Esophagus muscularis mucosa (tissue), 4 donors: ENCODE results near the gene CAMTA1. TPM values are rescaled to one million over a fixed set of nuclear protein-coding genes. Genes with fewer than 3 reads are reported as not detected.

Experiments
- DNase-seq: peaks from one replicate; pipeline ENCODE4 v3.0.0-alpha.2; 2017; ENCODE audit errors: extremely low spot score
- H3K27ac ChIP-seq, 4 donors: fragments of 200-600 bp; sonication (generic); replicated peaks in 1 of 4; 1 replicate in 3 of 4; 2 replicates in 1 of 4; pipeline ENCODE4 v1.5.1; 2016 to 2019; ENCODE audit warnings: mild to moderate bottlenecking in 1 of 4
- H3K27me3 ChIP-seq, 4 donors: fragments of 200-600 bp; sonication (generic); one replicate each; pipeline versions ENCODE4 v1.5.1 to v1.6.0; 2016 to 2019
- H3K36me3 ChIP-seq, 4 donors: fragments of 200-600 bp; sonication (generic); one replicate each; pipeline ENCODE4 v1.5.1; 2016 to 2019
- H3K4me1 ChIP-seq, 4 donors: fragments of 200-600 bp; sonication (generic); one replicate each; pipeline ENCODE4 v1.5.1; 2016 to 2019
- H3K4me3 ChIP-seq, 4 donors: fragments of 200-600 bp; sonication (generic); 1 replicate in 2 of 4; 2 replicates in 2 of 4; pipeline ENCODE4 v1.5.1; 2016 to 2019; ENCODE audit warnings: mild to moderate bottlenecking in 4 of 4, moderate library complexity in 1 of 4
- H3K9me3 ChIP-seq, 4 donors: fragments of 200-600 bp; sonication (generic); 1 replicate in 3 of 4; 2 replicates in 1 of 4; pipeline ENCODE4 v1.5.1; 2016 to 2019
- CTCF ChIP-seq, 3 experiments: fragments of 200-600 bp in 2 of 3; fragments of 450-650 bp in 1 of 3; sonication (generic) in 2 of 3; IDR thresholded peaks; one replicate each; pipeline ENCODE4 v1.5.1; 2017 to 2019; ENCODE audit warnings: antibody characterized with exemption in 3 of 3, mild to moderate bottlenecking in 2 of 3, moderate library complexity in 1 of 3
- EP300 ChIP-seq: sonication (generic); formaldehyde crosslinking; IDR thresholded peaks from one replicate; pipeline ENCODE4 v1.6.1; 2017; ENCODE audit warnings: antibody characterized with exemption
- POLR2A ChIP-seq: fragments of 450-650 bp; IDR thresholded peaks from one replicate; pipeline ENCODE4 v1.6.1; 2017; ENCODE audit warnings: antibody characterized with exemption, moderate library complexity, mild to moderate bottlenecking, low read depth
- POLR2AphosphoS5 ChIP-seq, 2 donors: sonication (generic); formaldehyde crosslinking; IDR thresholded peaks; one replicate each; pipeline ENCODE4 v1.6.1; 2017; ENCODE audit warnings: antibody characterized with exemption in 2 of 2
- WGBS: methylation state at CpG from one replicate; pipeline ENCODE4 v1.1.5; 2018; 5-methylcytosine and 5-hydroxymethylcytosine counted together
- intact Hi-C: fragments of 100-400 bp; cut with DNase I; formaldehyde crosslinking; loops from one replicate; pipeline ENCODE4 v1.15.1; 2023
- total RNA-seq, 4 donors: library from RNA; depleted of rRNA; stranded (reverse); fragments of >200 nt; gene quantifications; one replicate each; pipeline versions ENCODE4 v1.1.0 to v1.2.1, GENCODE V29; 2016

The CAMTA1 gene
- total RNA-seq, 4 donors from 2014 or later, result 109 to 226 (median 139) TPM

GRCh38 chr1:6850537-6850936 lies 65.3 kb downstream of the CAMTA1 start:
- DNase-seq, result no peak
- Histone ChIP-seq H3K36me3 (peaks cover 0 to 20% (median 6%) of the 10 kb centered on the region in 4 donors), H3K4me1 (no peaks in the 10 kb centered on the region), H3K27ac (no peak overlapping the region), H3K9me3 (no peaks in the 10 kb centered on the region), H3K4me3 (no peak overlapping the region), H3K27me3 (no peaks in the 10 kb centered on the region)
- TF ChIP-seq POLR2A (no peak), CTCF (IDR thresholded peaks at IDR 0.05) (no peak), EP300 (no peak), POLR2AphosphoS5 (IDR thresholded peaks at IDR 0.05) (no peak)
- intact Hi-C loops, result no loop called here
- 75% methylated on average over 4 of the region's 4 CpGs for WGBS

- no peaks in the 10 kb centered on the region for H3K9me3 ChIP-seq
- H3K4me1 ChIP-seq, result peaks cover 0 to 4% (median 3%) of the 10 kb centered on the region in 4 donors
- peaks cover 0 to 24% (median 6%) of the 10 kb centered on the region in 4 donors for H3K36me3 ChIP-seq
- TF ChIP-seq EP300 (no peak), POLR2AphosphoS5 (IDR thresholded peaks at IDR 0.05) (no peak), CTCF (IDR thresholded peaks at IDR 0.05) (no peak), POLR2A (no peak)
- no peak overlapping the region for H3K4me3 ChIP-seq
- no peak for DNase-seq
- no peaks in the 10 kb centered on the region for H3K27me3 ChIP-seq
- 95% methylated on average over 6 of the region's 6 CpGs for WGBS
- no peak overlapping the region for H3K27ac ChIP-seq
- intact Hi-C loops, result no loop called here
Observed at GRCh38 chr1:6852136-6852890, 67.1 kb downstream of the CAMTA1 start.

GRCh38 chr1:6854166-6854565 lies 68.9 kb downstream of the CAMTA1 start:
- Histone ChIP-seq H3K9me3 (no peaks in the 10 kb centered on the region), H3K27me3 (no peaks in the 10 kb centered on the region), H3K27ac (no peak overlapping the region), H3K36me3 (peaks cover 0 to 17% (median 6%) of the 10 kb centered on the region in 4 donors), H3K4me3 (no peak overlapping the region), H3K4me1 (peaks cover under 1 to 12% (median 5%) of the 10 kb centered on the region in 4 donors)
- 93% methylated on average over 4 of the region's 4 CpGs for WGBS
- no peak for TF ChIP-seq POLR2A
- TF ChIP-seq EP300, result no peak
- TF ChIP-seq CTCF (IDR thresholded peaks at IDR 0.05), result no peak
- no peak for TF ChIP-seq POLR2AphosphoS5 (IDR thresholded peaks at IDR 0.05)
- intact Hi-C loops, result no loop called here
- no peak for DNase-seq

- TF ChIP-seq POLR2A, result no peak
- no peak for TF ChIP-seq POLR2AphosphoS5 (IDR thresholded peaks at IDR 0.05)
- no peak for TF ChIP-seq EP300
- TF ChIP-seq CTCF (IDR thresholded peaks at IDR 0.05), result no peak
- H3K9me3 ChIP-seq, result no peaks in the 10 kb centered on the region
- DNase-seq, result no peak
- intact Hi-C loops, result no loop called here
- no peak overlapping the region for H3K27ac ChIP-seq
- no peaks in the 10 kb centered on the region for H3K27me3 ChIP-seq
- H3K4me3 ChIP-seq, result no peak overlapping the region
- 95% methylated on average over 2 of the region's 2 CpGs for WGBS
- H3K4me1 ChIP-seq, result peaks cover 14 to 28% (median 22%) of the 10 kb centered on the region in 4 donors
- peaks cover 0 to 12% (median 3%) of the 10 kb centered on the region in 4 donors for H3K36me3 ChIP-seq
Observed at GRCh38 chr1:6857831-6858230, 72.6 kb downstream of the CAMTA1 start.

GRCh38 chr1:6858596-6858995 lies 73.3 kb downstream of the CAMTA1 start:
- intact Hi-C loops, result no loop called here
- Histone ChIP-seq H3K4me1 (peaks cover 14 to 28% (median 22%) of the 10 kb centered on the region in 4 donors), H3K9me3 (no peaks in the 10 kb centered on the region), H3K27me3 (no peaks in the 10 kb centered on the region), H3K27ac (no peak overlapping the region), H3K36me3 (peaks cover 0 to 10% (median 1%) of the 10 kb centered on the region in 4 donors), H3K4me3 (no peak overlapping the region)
- TF ChIP-seq POLR2A, result no peak
- TF ChIP-seq POLR2AphosphoS5 (IDR thresholded peaks at IDR 0.05), result no peak
- no peak for TF ChIP-seq EP300
- no peak for TF ChIP-seq CTCF (IDR thresholded peaks at IDR 0.05)
- 98% methylated on average over 3 of the region's 3 CpGs for WGBS
- no peak for DNase-seq
